Measurements from ENCODE around the gene ELFN2.

The ELFN2 gene

DNA sequence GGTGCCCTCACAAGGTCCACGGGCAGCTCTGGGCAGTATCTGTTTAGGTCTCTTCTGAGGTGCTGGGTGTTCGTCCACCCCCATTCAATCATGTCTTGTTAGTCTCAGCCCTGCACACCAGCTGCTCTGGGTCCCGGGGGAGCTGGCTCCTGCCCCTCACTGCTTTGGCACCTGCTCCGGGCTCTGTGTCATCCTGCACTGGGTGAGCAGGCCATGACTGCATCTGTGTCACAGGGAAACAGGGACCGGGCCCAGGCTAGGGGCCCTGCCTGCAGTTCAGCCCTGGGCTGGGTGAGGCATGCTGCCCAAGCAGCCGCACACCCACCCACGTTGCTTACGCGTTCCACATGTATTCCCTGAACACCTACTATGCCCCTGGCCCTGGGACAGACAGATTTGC is 43.9 kb downstream of the ELFN2 start:
- H3K27ac ChIP-seq (ENCODE audit: low read depth, low read length) = no peak overlapping the region
- H3K27me3 ChIP-seq (ENCODE audit: control insufficient read depth, insufficient read depth, low read length) = peaks cover 15% of the 10 kb centered on the region
- H3K9ac ChIP-seq (ENCODE audit: low read length) = no peak overlapping the region

GRCh38 chr22:37381489-37381888 is 45.8 kb downstream of the ELFN2 start:
- H3K4me1 ChIP-seq (ENCODE audit: control insufficient read depth, insufficient read depth, low read length) = no peaks in the 10 kb centered on the region
- H3K4me3 ChIP-seq (ENCODE audit: low read length) = no peak overlapping the region
- H3K27me3 ChIP-seq (ENCODE audit: control insufficient read depth, insufficient read depth, low read length) = peaks cover 25% of the 10 kb centered on the region
- H3K9ac ChIP-seq (ENCODE audit: low read length) = no peak overlapping the region
- no peak overlapping the region for H3K27ac ChIP-seq (ENCODE audit: low read depth, low read length)
- no peaks in the 10 kb centered on the region for H3K36me3 ChIP-seq (ENCODE audit: control insufficient read depth, insufficient read depth, low read length)

More for the DNA sequence above, 43.9 kb downstream of the ELFN2 start:
- H3K4me1 ChIP-seq (ENCODE audit: control insufficient read depth, insufficient read depth, low read length) = no peaks in the 10 kb centered on the region
- no peaks in the 10 kb centered on the region for H3K36me3 ChIP-seq (ENCODE audit: control insufficient read depth, insufficient read depth, low read length)
- no peak overlapping the region for H3K4me3 ChIP-seq (ENCODE audit: low read length)

- H3K4me3 ChIP-seq (ENCODE audit: low read length) = no peak overlapping the region
- no peaks in the 10 kb centered on the region for H3K36me3 ChIP-seq (ENCODE audit: control insufficient read depth, insufficient read depth, low read length)
- no peak overlapping the region for H3K27ac ChIP-seq (ENCODE audit: low read depth, low read length)
- H3K9ac ChIP-seq (ENCODE audit: low read length) = no peak overlapping the region
- H3K27me3 ChIP-seq (ENCODE audit: control insufficient read depth, insufficient read depth, low read length) = peaks cover 21% of the 10 kb centered on the region
- no peaks in the 10 kb centered on the region for H3K4me1 ChIP-seq (ENCODE audit: control insufficient read depth, insufficient read depth, low read length)
Measured at GRCh38 chr22:37379722-37380121, 47.6 kb downstream of the ELFN2 start.

- Histone ChIP-seq H3K36me3 (ENCODE audit: control insufficient read depth, insufficient read depth, low read length) (no peaks in the 10 kb centered on the region), H3K9ac (ENCODE audit: low read length) (no peak overlapping the region), H3K27me3 (ENCODE audit: control insufficient read depth, insufficient read depth, low read length) (peaks cover 21% of the 10 kb centered on the region), H3K27ac (ENCODE audit: low read depth, low read length) (no peak overlapping the region), H3K4me3 (ENCODE audit: low read length) (no peak overlapping the region), H3K4me1 (ENCODE audit: control insufficient read depth, insufficient read depth, low read length) (no peaks in the 10 kb centered on the region)
Measured at GRCh38 chr22:37379085-37379484, 48.2 kb downstream of the ELFN2 start.

DNA sequence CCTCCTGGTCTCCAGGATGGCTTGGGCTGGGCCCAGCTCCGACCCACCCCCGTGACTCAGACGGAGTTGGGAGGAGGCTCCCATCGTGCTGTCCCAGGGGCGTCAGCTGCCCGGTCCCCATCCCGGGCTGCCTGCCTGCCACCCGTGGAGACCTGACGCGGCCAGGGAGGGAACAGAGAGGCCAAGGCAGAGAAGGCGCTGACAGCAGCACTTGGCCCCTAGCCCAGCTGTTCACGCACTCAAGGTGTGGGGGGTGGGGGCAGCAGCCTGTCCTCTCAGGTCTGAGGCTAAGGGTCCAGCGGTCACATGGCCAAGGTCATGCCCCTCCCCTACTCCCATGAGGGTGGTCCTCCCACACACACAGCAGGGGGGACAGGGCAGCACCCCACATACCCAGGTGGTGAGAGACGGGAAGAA is 48.6 kb downstream of the ELFN2 start:
- H3K27me3 ChIP-seq (ENCODE audit: control insufficient read depth, insufficient read depth, low read length) = peaks cover 21% of the 10 kb centered on the region

GRCh38 chr22:37377927-37378326 is 49.4 kb downstream of the ELFN2 start:
- peaks cover 21% of the 10 kb centered on the region for H3K27me3 ChIP-seq (ENCODE audit: control insufficient read depth, insufficient read depth, low read length)
- no peaks in the 10 kb centered on the region for H3K4me1 ChIP-seq (ENCODE audit: control insufficient read depth, insufficient read depth, low read length)
- no peak overlapping the region for H3K9ac ChIP-seq (ENCODE audit: low read length)
- H3K4me3 ChIP-seq (ENCODE audit: low read length) = no peak overlapping the region
- no peaks in the 10 kb centered on the region for H3K36me3 ChIP-seq (ENCODE audit: control insufficient read depth, insufficient read depth, low read length)
- no peak overlapping the region for H3K27ac ChIP-seq (ENCODE audit: low read depth, low read length)

More for the DNA sequence above, 48.6 kb downstream of the ELFN2 start:
- H3K27ac ChIP-seq (ENCODE audit: low read depth, low read length) = no peak overlapping the region
- no peaks in the 10 kb centered on the region for H3K36me3 ChIP-seq (ENCODE audit: control insufficient read depth, insufficient read depth, low read length)
- H3K9ac ChIP-seq (ENCODE audit: low read length) = no peak overlapping the region
- H3K4me1 ChIP-seq (ENCODE audit: control insufficient read depth, insufficient read depth, low read length) = no peaks in the 10 kb centered on the region
- no peak overlapping the region for H3K4me3 ChIP-seq (ENCODE audit: low read length)

DNA sequence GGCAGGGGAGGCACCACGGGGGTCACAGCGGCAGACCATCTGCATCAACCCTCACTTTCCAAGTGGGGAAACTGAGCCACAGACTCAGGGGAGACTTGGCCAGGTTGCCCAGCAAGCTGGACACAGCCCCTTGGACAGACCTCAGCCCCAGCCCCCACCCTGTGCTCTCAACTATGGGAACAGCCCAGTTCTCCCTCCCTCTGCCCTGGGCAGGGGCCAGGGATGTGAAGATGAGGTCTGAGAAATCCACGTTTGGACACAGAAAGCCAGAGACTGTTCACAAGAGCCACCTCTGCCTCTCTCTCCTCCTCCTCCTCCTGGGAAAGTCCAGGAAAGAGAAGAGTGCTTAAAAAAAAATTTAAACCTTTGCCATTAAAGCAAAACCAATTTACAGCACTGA is 50.1 kb downstream of the ELFN2 start:
- Histone ChIP-seq H3K36me3 (ENCODE audit: control insufficient read depth, insufficient read depth, low read length) (no peaks in the 10 kb centered on the region), H3K4me1 (ENCODE audit: control insufficient read depth, insufficient read depth, low read length) (no peaks in the 10 kb centered on the region), H3K27ac (ENCODE audit: low read depth, low read length) (no peak overlapping the region), H3K27me3 (ENCODE audit: control insufficient read depth, insufficient read depth, low read length) (peaks cover 21% of the 10 kb centered on the region), H3K4me3 (ENCODE audit: low read length) (no peak overlapping the region), H3K9ac (ENCODE audit: low read length) (no peak overlapping the region)

DNA sequence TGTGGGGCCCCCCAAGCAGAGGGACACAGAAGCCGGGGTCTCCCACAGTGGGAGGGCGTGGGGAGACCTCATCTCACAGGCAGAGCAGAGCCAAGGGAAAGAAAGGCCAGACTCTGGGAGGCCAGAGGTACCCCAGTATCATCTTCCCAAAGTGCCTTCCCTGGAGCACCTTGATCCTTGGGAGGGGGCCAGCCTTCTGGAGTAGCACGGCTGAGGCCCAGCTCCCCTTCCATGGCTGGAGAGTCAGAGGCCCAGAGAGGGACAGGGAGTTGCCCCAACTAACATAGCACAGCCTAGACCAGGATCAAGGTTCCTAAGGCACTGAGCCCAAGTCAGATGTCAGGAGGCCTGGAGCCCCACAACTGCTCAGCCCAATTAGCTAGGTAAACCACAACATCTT is 50.6 kb downstream of the ELFN2 start:
- H3K9ac ChIP-seq (ENCODE audit: low read length) = no peak overlapping the region
- peaks cover 21% of the 10 kb centered on the region for H3K27me3 ChIP-seq (ENCODE audit: control insufficient read depth, insufficient read depth, low read length)
- no peaks in the 10 kb centered on the region for H3K36me3 ChIP-seq (ENCODE audit: control insufficient read depth, insufficient read depth, low read length)
- H3K4me1 ChIP-seq (ENCODE audit: control insufficient read depth, insufficient read depth, low read length) = no peaks in the 10 kb centered on the region
- H3K27ac ChIP-seq (ENCODE audit: low read depth, low read length) = no peak overlapping the region
- no peak overlapping the region for H3K4me3 ChIP-seq (ENCODE audit: low read length)

- Histone ChIP-seq H3K27me3 (ENCODE audit: control insufficient read depth, insufficient read depth, low read length) (peaks cover 21% of the 10 kb centered on the region), H3K4me3 (ENCODE audit: low read length) (no peak overlapping the region), H3K9ac (ENCODE audit: low read length) (no peak overlapping the region), H3K27ac (ENCODE audit: low read depth, low read length) (no peak overlapping the region), H3K36me3 (ENCODE audit: control insufficient read depth, insufficient read depth, low read length) (no peaks in the 10 kb centered on the region), H3K4me1 (ENCODE audit: control insufficient read depth, insufficient read depth, low read length) (no peaks in the 10 kb centered on the region)
Measured at GRCh38 chr22:37375801-37376200, 51.5 kb downstream of the ELFN2 start.

DNA sequence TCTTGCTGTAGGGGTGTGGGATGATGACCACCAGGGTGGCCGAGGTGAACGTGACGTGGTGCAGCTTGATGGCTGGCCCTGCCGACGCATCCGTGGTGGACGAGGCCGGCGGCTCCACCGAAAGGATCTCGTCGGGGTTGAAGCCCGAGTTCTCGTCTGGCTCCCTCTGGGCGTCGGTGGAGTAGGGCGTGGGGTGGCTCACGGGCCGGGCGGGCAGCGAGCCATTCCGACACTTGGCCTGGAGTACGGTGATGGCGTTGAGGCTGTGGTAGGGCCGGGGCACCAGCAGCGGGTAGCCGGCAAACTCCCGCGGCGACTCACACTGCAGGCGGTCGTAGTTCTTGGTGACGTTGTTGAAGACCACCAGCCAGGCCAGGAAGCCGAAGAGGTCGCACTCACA is 52.7 kb downstream of the ELFN2 start:
- H3K4me3 ChIP-seq (ENCODE audit: low read length) = no peak overlapping the region
- no peak overlapping the region for H3K9ac ChIP-seq (ENCODE audit: low read length)
- no peaks in the 10 kb centered on the region for H3K4me1 ChIP-seq (ENCODE audit: control insufficient read depth, insufficient read depth, low read length)
- no peak overlapping the region for H3K27ac ChIP-seq (ENCODE audit: low read depth, low read length)
- no peaks in the 10 kb centered on the region for H3K36me3 ChIP-seq (ENCODE audit: control insufficient read depth, insufficient read depth, low read length)
- peaks cover 17% of the 10 kb centered on the region for H3K27me3 ChIP-seq (ENCODE audit: control insufficient read depth, insufficient read depth, low read length)

DNA sequence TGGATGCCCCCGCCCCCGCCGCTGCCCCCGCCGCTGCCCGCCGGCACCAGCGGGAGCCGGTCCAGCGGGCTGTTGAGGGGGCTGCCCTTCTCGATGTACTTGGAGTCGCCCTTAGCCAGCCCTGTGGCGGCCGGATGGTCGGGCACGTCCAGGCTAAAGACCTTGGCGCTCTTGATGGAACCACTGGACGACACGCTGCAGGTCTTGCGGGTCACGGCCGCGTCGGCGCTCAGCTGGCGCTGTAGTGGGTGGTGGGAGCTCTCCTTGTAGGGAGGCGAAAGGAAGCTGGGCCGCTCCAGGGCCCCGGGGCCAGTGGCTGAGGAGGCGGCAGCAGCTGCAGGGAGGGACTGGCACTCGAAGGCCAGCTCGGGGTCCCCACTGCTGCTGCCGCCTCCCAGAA is 53.8 kb downstream of the ELFN2 start:
- Histone ChIP-seq H3K9ac (ENCODE audit: low read length) (no peak overlapping the region), H3K4me3 (ENCODE audit: low read length) (no peak overlapping the region), H3K27me3 (ENCODE audit: control insufficient read depth, insufficient read depth, low read length) (peaks cover 11% of the 10 kb centered on the region), H3K27ac (ENCODE audit: low read depth, low read length) (no peak overlapping the region), H3K36me3 (ENCODE audit: control insufficient read depth, insufficient read depth, low read length) (no peaks in the 10 kb centered on the region), H3K4me1 (ENCODE audit: control insufficient read depth, insufficient read depth, low read length) (no peaks in the 10 kb centered on the region)

DNA sequence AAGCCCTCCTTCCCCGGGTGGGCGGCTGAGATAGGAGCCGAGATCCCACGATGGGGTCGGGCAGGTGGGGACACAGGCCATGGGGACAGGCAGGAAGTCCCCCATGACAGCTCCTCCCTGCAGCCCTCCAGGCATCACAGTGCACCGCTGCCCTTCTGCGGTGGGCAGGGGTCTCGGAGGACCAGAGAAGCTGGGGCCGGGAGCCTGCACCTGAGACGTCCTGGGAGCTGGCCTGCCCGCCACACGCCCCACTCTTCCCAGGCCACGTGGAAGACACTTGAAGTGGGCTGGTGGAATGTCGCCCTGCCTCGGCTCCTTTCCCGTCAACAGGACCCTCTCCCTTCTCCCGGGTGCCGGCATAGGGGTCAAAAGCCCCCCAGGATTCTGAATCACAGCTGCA is 55.4 kb downstream of the ELFN2 start:
- no peak overlapping the region for H3K4me3 ChIP-seq (ENCODE audit: low read length)
- H3K9ac ChIP-seq (ENCODE audit: low read length) = no peak overlapping the region
- no peaks in the 10 kb centered on the region for H3K36me3 ChIP-seq (ENCODE audit: control insufficient read depth, insufficient read depth, low read length)
- H3K27ac ChIP-seq (ENCODE audit: low read depth, low read length) = no peak overlapping the region
- H3K4me1 ChIP-seq (ENCODE audit: control insufficient read depth, insufficient read depth, low read length) = no peaks in the 10 kb centered on the region
- no peaks in the 10 kb centered on the region for H3K27me3 ChIP-seq (ENCODE audit: control insufficient read depth, insufficient read depth, low read length)

GRCh38 chr22:37371491-37371890 is 55.8 kb downstream of the ELFN2 start:
- H3K4me1 ChIP-seq (ENCODE audit: control insufficient read depth, insufficient read depth, low read length) = no peaks in the 10 kb centered on the region
- H3K27me3 ChIP-seq (ENCODE audit: control insufficient read depth, insufficient read depth, low read length) = no peaks in the 10 kb centered on the region
- H3K27ac ChIP-seq (ENCODE audit: low read depth, low read length) = no peak overlapping the region
- H3K9ac ChIP-seq (ENCODE audit: low read length) = no peak overlapping the region
- no peak overlapping the region for H3K4me3 ChIP-seq (ENCODE audit: low read length)
- H3K36me3 ChIP-seq (ENCODE audit: control insufficient read depth, insufficient read depth, low read length) = no peaks in the 10 kb centered on the region

All from rectal smooth muscle tissue (tissue), 1 donor.